NOMO-1 treated with dmso at 0.1 percent for 144 hours (cell line): Measurements from ENCODE around the gene NINJ1.
"Not testable (repeated sequence)": the region's sequence is repeated elsewhere in the genome, so short reads cannot be mapped to it uniquely, and the experiment has no call there.

ENCODE experiments used
- DNase-seq: peaks from one replicate; lab custom pipeline; 2025; ENCODE audit not compliant: unreplicated experiment; lab: John Stamatoyannopoulos, UW

NINJ1 gene

DNA sequence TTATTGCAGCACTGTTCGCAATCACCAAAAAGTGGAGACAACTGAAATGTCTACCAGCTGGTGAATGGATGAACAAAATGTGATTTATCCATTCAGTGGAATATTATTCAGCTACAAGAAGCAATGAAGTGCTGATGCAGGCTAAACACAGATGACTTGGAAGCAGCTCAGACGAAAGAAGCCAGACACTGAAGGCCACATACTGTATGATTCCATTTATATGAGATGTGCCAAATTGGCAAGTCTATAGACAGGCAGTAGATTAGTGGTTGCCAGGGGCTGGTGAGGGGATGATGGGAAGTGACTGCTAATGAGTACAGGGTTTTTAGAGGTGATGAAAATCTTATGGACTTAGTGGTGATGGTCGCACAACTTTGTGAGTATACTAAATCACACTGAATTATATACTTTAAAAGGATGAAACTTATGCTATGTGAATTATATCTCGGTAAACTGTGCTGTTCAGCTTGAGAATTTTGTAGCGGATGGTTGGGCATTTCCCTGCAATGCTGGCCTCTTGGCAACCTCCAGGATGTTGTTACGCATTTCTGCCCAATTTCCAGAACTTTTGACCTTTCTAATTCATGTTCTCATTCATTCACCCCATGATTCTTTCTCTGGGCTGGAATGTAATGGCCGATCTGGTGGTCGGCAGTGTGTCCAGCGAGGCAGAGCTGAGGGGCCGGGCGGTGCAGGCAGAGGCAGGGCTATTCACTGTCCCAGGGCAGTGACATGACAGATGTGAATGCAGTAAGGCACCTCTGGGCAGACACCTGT, 27.9 kb upstream of the NINJ1 start:
- DNase-seq = no peak

DNA sequence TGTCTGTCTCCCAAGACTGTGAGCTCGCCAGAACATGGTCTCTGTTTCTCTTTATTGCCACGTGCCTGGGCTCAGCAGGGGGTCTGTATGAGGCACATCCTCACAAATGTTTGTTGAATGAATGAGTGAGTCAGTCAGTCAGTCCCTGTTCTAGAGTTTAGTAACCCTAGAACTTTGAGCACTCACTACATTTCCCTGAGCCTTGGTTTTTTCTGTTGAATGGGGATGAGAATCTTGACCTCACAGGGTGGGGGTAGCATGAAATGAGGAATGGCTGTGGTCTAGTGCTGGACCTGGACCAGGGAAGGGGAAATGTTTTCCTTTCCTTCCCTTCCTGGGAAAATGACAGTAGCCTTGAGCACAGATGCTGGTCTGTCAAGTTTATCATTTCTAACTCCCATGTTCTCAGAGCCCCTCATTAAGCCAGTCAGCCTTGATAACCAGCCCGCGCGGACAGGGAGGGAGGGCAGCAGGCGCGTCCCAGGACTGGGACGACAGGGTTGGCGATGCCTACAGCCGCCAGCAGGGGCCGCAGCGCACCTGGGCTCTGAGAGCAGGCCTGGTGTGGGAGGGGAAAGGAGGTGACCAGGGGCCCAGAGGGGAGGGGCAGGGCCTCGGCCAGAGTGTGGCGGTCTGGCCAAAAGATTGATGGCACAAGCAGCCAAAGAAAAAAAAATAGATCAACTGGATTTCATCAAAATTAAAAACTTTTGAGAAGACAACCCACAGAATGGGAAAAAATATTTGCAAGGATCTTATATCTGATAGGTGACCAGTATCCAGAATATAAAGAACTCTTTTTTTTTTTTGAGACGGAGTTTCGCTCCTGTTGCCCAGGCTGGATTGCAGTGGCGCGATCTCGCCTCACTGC, 25.8 kb upstream of the NINJ1 start:
- DNase-seq = peak; percentile 69

- no peak for DNase-seq
These were observed 22.5 kb upstream of the NINJ1 start for GRCh38 chr9:93156475-93157008.

GRCh38 chr9:93155716-93156474, 21.8 kb upstream of the NINJ1 start:
- DNase-seq = no peak

DNA sequence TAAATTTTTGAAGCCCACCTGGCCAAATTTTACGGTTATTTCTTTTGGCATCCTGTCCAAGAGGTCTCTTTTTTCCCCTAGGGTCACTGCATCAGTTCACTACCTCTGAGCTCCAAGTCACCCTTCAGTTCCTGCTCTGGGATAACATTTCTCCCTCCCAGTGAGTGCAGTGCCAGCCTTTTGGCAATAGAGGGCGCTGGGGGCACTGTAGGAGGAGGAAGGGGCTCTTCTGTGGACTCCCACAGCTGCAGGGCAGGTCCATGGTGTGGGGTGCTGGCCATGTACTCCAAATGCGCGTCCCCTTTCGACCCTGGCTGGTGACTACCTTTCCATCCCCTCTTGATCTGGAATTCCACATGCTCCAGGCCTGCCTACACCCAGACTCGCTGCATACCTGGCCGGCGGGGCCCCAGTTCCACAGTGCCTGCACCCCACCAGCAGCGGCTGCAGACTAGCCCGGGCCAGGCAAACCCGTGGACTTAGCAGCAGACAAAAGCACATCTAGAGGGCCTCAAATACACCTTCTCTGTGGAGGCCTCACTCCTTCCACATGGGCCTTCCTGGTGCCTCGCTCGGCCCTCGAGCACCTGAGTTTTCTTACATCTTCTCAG, 20.3 kb upstream of the NINJ1 start:
- peak; percentile 16 for DNase-seq

DNA sequence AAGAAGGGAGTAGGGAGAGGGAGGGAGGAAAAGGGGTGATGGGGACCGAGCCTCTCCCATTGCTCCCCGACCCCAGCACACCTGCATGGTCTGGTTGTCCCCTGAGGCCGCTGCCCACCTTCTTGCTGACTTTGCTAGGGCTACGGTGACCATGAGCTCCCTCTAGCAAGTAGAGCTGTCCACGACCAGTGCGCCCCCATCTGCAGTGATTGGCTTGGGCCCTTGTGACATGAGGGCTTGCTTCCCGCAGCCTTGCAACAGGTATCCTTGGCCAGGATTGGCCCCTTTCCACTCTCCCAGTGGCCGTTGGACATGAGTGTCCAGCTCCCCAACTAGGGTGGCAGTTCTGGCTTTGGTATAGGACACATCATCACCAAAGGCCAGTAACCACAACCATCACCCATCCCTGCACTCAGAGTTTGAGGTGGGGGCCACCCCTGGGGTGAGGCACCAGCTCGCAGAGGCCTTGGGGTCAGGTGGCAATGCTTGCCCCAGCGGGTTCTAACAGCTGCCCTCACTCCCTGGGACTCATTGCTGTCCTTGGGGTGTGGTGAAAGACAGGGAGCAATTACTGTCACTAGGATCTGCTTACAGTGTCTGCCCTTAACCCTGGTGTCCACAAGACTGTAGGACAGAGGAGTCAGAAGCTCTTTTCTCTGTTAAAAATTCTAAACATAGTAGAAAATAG, 17.2 kb upstream of the NINJ1 start:
- DNase-seq = no peak

- no peak for DNase-seq
These were observed 15.3 kb upstream of the NINJ1 start for GRCh38 chr9:93149361-93149760.

- DNase-seq = no peak
These were observed 14.7 kb upstream of the NINJ1 start for GRCh38 chr9:93148721-93149120.

DNA sequence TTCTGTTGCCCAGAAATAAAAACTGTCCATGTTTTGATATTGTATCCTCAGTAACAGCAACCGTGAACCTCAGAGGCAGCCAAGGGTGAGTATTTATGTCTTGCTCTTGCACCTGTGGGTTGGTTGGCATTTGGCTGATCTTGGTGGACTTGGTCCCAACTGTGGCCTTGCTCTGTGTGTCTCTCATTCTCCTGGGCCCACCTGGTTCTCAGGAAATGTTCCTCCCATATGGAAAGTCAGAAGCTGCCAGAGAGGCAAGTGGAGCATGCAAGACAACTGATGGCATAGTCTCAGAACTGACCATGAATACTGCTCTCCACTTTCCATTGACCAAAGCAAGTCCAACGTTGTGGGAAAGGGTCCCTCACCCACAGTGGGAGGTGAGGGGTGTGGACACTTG, 13.6 kb upstream of the NINJ1 start:
- no peak for DNase-seq

DNA sequence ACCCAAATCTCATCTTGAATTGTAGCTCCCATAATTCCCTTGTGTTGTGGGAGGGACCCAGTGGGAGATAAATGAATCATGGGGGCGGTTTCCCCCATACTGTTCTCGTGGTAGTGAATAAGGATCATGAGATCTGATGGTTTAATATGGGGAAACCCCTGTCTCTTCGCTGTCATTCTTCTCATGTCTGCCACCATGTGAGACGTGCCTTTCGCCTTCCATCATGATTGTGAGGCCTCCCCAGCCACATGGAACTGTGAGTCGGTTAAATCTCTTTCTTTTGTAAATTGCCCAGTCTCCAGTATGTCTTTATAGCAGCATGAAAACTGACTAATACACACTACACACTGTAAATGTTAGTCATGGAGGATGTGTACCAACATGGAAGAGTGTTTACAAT, 12.6 kb upstream of the NINJ1 start:
- not testable (repeated sequence) for DNase-seq

GRCh38 chr9:93143830-93144530, 9.9 kb upstream of the NINJ1 start:
- DNase-seq = no peak

DNA sequence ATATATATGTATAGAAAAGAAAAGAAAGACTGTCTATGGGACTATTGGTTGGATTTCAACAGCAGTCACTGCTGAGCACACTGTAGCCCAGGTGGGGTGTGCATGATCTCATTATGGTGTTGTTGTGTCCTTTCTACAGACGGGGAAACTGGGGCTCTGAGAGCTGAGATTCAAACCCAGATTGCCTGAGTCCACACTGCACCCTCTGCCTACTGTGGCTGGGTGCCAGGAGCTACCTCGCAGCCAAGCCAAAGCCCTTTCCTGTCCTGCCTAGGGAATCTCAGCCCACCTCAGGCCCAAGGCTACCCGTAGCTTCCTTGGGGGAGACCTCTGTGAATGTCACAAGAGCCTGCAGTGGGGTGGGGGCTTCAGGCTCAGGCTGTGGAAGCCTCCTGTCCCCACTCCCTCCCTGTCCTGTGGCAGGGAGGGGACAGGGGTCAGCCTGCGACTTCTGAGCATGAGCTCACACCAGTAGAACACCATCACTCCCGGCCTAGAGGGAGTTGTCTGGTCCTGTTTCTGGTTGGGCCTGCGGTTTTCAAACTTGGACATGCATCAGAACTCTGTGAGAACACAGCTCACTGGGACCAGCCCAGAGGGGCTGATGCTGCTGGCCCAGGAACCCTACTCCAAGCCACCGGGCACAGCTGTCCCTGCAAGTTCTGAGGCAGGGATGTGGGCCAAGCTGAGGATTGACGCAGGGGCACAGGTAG, 7.9 kb upstream of the NINJ1 start:
- no peak for DNase-seq

DNA sequence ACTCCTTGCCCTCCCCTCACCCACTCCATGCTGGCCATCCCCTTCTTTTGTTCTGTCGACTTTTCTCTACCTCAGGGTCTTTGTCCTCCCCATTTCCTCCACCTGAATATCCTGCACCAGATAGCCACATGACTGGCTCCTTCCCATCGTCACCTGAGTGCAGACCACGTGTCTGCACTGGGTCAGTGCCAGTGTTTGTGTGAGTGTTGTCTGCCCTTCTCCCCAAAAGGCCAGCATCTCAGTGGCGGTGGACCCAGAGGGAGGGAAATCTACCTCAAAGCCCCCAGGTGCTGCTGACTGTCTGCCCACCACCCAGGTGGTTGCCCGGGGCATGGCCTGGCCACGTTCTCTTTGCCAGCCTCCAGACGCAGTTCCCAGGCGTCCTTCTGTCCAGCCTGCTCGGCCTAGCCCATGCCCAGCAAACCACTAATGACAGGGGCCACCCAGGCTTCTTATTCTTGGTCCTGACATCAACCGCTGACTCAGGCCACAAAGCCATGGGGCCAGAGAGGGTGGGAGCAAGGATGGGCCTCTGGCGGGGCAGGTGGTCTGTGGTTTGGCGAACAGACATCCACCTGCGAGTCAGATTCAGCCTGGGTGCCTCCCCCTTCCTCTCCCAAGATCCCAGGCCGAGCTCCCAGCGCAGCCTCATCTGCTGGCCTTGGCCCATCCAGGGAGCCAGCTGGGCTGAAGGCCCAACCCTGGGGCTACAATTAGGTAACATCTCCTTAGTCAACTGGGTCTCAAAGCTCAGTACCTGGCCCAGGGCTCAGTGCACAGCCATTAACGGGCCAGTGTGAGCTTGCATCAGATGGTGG, 5.5 kb upstream of the NINJ1 start:
- no peak for DNase-seq

GRCh38 chr9:93138171-93138764, 4.2 kb upstream of the NINJ1 start:
- DNase-seq = no peak

- no peak for DNase-seq
These were observed 3.3 kb upstream of the NINJ1 start for GRCh38 chr9:93137362-93137761.

- no peak for DNase-seq
These were observed 2.0 kb upstream of the NINJ1 start for GRCh38 chr9:93136011-93136440.

GRCh38 chr9:93134740-93135444, 841 bp upstream of the NINJ1 start:
- DNase-seq = no peak
